HG02763 (cell line): ENCODE measurements around the gene BEST2.

ENCODE experiments used
- ATAC-seq: cut with Tn5 transposase; IDR thresholded peaks from one replicate; pipeline ENCODE4 v1.9.1; 2021; ENCODE audit warnings: mild to moderate bottlenecking, moderate library complexity; ENCODE audit not compliant: unreplicated experiment

The BEST2 gene

GRCh38 chr19:12730064-12730463 lies 21.5 kb upstream of the BEST2 start:
- no peak for ATAC-seq

- no peak for ATAC-seq
Measured at GRCh38 chr19:12731337-12731736, 20.3 kb upstream of the BEST2 start.

- ATAC-seq: no peak
Measured at GRCh38 chr19:12733369-12734214, 18.0 kb upstream of the BEST2 start.

GRCh38 chr19:12736995-12737834 lies 14.4 kb upstream of the BEST2 start, which contains the start of gene GET3:
Gene GET3, plus strand, starts transcription at chr19:12737497. Its CDS starts 9 bp downstream, at chr19:12737506.
- ATAC-seq: peak; percentile 74

- no peak for ATAC-seq
Measured at GRCh38 chr19:12737835-12738351, 13.7 kb upstream of the BEST2 start.

- ATAC-seq: no peak
Measured at GRCh38 chr19:12745166-12745897, 6.3 kb upstream of the BEST2 start.

- no peak for ATAC-seq
Measured at GRCh38 chr19:12748489-12748888, 3.1 kb upstream of the BEST2 start.

- no peak for ATAC-seq
Measured at GRCh38 chr19:12749938-12750521, 1.6 kb upstream of the BEST2 start.

GRCh38 chr19:12750851-12751250 lies 740 bp upstream of the BEST2 start:
- no peak for ATAC-seq

GRCh38 chr19:12752056-12752781 lies 628 bp downstream of the BEST2 start:
- no peak for ATAC-seq

- ATAC-seq: no peak
Measured at GRCh38 chr19:12754465-12755196, 3.0 kb downstream of the BEST2 start.

GRCh38 chr19:12756150-12756883 lies 4.7 kb downstream of the BEST2 start:
- ATAC-seq: no peak

- no peak for ATAC-seq
Measured at GRCh38 chr19:12757544-12758274, 6.1 kb downstream of the BEST2 start.

GRCh38 chr19:12759686-12760085 lies 8.1 kb downstream of the BEST2 start:
- no peak for ATAC-seq

GRCh38 chr19:12763100-12763499 lies 11.5 kb downstream of the BEST2 start:
- no peak for ATAC-seq

GRCh38 chr19:12764698-12765097 lies 13.1 kb downstream of the BEST2 start:
- no peak for ATAC-seq

- peak; percentile 53 for ATAC-seq
Measured at GRCh38 chr19:12766051-12766521, 14.5 kb downstream of the BEST2 start.

GRCh38 chr19:12767150-12767549 lies 15.6 kb downstream of the BEST2 start:
- no peak for ATAC-seq
